OCI-LY1 (cell line): ENCODE results near the gene RASGRF2.

Experiments
- H2AFZ ChIP-seq: fragments of 200-600 bp; sonication (generic), shearing (Covaris generic); 2 replicates; pipeline ENCODE4 v1.6.0; 2014; ENCODE audit warnings: antibody characterized with exemption, mild to moderate bottlenecking, low read length
- H3F3A ChIP-seq: fragments of 200-600 bp; sonication (generic), shearing (Covaris generic); 2 replicates; pipeline ENCODE4 v1.6.0; 2014; ENCODE audit warnings: mild to moderate bottlenecking, antibody characterized with exemption, low read length, moderate library complexity; ENCODE audit not compliant: insufficient read depth
- H3K27ac ChIP-seq: fragments of 200-600 bp; sonication (generic); 2 replicates; pipeline ENCODE4 v1.5.1; 2014; ENCODE audit warnings: low read length, mixed run types, mild to moderate bottlenecking, low read depth; ENCODE audit not compliant: poor library complexity, severe bottlenecking
- H3K27me3 ChIP-seq: fragments of 200-600 bp; sonication (generic); 2 replicates; pipeline ENCODE4 v1.6.0; 2014; ENCODE audit warnings: antibody characterized with exemption, mild to moderate bottlenecking, low read length, moderate library complexity; ENCODE audit not compliant: insufficient read depth
- H3K36me3 ChIP-seq: fragments of 200-600 bp; sonication (generic); 2 replicates; pipeline ENCODE4 v1.6.1; 2014; ENCODE audit warnings: mild to moderate bottlenecking, antibody characterized with exemption, low read length, moderate library complexity, mixed read lengths; ENCODE audit not compliant: insufficient read depth
- H3K4me1 ChIP-seq: fragments of 200-600 bp; sonication (generic); 2 replicates; pipeline ENCODE4 v1.5.1; 2014; ENCODE audit warnings: mild to moderate bottlenecking, low read length, moderate library complexity; ENCODE audit not compliant: insufficient read depth, severe bottlenecking
- H3K4me2 ChIP-seq: fragments of 200-600 bp; sonication (generic), shearing (Covaris generic); 2 replicates; pipeline ENCODE4 v1.6.1; 2014; ENCODE audit warnings: low read length
- H3K4me3 ChIP-seq: fragments of 200-600 bp; sonication (generic); 2 replicates; pipeline ENCODE4 v1.5.1; 2014; ENCODE audit warnings: low read length, low read depth, mild to moderate bottlenecking, mixed read lengths; ENCODE audit not compliant: poor library complexity, severe bottlenecking
- H3K79me2 ChIP-seq: fragments of 200-600 bp; shearing (Covaris generic); 2 replicates; pipeline ENCODE4 v1.6.1; 2016; ENCODE audit warnings: mixed run types, low read length, mixed read lengths; ENCODE audit not compliant: insufficient read depth
- H3K9ac ChIP-seq: fragments of 200-600 bp; sonication (generic), shearing (Covaris generic); 2 replicates; pipeline ENCODE4 v1.6.1; 2014; ENCODE audit warnings: mild to moderate bottlenecking, low read length, mixed read lengths
- H3K9me2 ChIP-seq: fragments of 200-600 bp; sonication (generic), shearing (Covaris generic); 2 replicates; pipeline ENCODE4 v1.6.1; 2014; ENCODE audit warnings: low read depth, mild to moderate bottlenecking, low read length, mixed read lengths
- H3K9me3 ChIP-seq: fragments of 200-600 bp; shearing (Covaris generic); 2 replicates; pipeline ENCODE4 v1.6.1; 2014; ENCODE audit warnings: low read length, mixed read lengths
- H4K20me1 ChIP-seq: fragments of 200-600 bp; sonication (generic), shearing (Covaris generic); 2 replicates; pipeline ENCODE4 v1.6.0; 2016; ENCODE audit warnings: mild to moderate bottlenecking, low read length; ENCODE audit not compliant: insufficient read depth
- CTCF ChIP-seq: fragments of 200-600 bp; sonication (generic), shearing (Covaris generic); IDR thresholded peaks from 2 replicates; pipeline ENCODE4 v1.5.1; 2017; ENCODE audit warnings: mild to moderate bottlenecking, antibody characterized with exemption, low read length, moderate library complexity, mixed read lengths
- EZH2 ChIP-seq: fragments of 200-600 bp; sonication (generic), shearing (Covaris generic); IDR thresholded peaks from 2 replicates; pipeline ENCODE4 v1.8.0; 2017; ENCODE audit warnings: borderline replicate concordance, mixed run types, mild to moderate bottlenecking, antibody characterized with exemption, low read length, moderate library complexity, mixed read lengths

The RASGRF2 gene

GRCh38 chr5:80961376-80962281 is 1.5 kb downstream of the RASGRF2 start:
- H3F3A ChIP-seq = no peaks in the 10 kb centered on the region
- no peak overlapping the region for H3K4me2 ChIP-seq
- no peaks in the 10 kb centered on the region for H3K4me1 ChIP-seq
- TF ChIP-seq CTCF = no peak
- TF ChIP-seq EZH2 = no peak
- no peak overlapping the region for H3K9ac ChIP-seq
- no peaks in the 10 kb centered on the region for H3K79me2 ChIP-seq
- H4K20me1 ChIP-seq = no peaks in the 10 kb centered on the region
- no peaks in the 10 kb centered on the region for H3K27me3 ChIP-seq
- no peaks in the 10 kb centered on the region for H3K36me3 ChIP-seq
- H3K27ac ChIP-seq = no peak overlapping the region
- H3K9me2 ChIP-seq = no peaks in the 10 kb centered on the region
- no peak overlapping the region for H2AFZ ChIP-seq
- no peaks in the 10 kb centered on the region for H3K9me3 ChIP-seq
- no peak overlapping the region for H3K4me3 ChIP-seq

DNA sequence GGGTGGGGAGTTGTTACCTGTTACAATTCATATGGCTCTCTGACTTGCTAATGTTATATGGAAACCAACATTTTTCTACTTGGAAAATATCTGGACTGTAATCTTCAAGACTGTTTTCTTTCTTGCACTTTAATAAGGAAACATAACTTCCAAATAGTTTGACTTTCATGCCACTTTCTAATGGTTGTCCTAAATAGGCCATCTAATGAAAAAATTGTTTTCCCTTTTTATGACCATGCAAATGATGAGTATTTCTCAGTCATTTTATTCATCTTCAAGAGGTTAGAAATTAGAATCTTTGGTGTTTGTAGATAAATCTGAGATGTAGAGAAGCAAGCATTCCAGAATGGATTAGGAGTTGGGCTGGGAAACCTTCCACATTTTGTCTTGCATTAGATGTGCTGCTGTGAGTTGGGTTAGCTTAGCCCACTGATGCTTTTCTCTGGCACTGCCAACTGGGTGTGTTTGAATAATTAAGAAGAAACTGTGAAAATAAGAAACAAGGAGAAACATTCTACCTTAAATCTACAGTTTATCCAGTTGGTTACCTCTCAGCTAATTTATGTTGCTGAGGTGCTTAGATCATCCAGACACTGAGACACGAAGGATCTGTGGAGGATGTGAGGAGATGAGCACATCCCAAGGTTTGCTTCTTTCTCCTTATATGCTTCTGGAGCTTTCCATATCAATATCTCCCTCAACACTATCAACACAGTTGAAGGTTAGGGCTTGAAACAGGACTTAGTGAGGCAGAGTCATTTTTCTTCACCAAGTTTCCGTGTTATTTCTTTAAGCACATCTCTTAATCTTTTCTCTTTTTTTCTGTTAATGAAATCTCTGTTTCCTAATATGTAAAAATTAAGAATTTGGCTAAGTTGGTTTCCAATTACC is 2.7 kb downstream of the RASGRF2 start:
- no peak for TF ChIP-seq CTCF
- no peak for TF ChIP-seq EZH2
- Histone ChIP-seq H3K79me2 (no peaks in the 10 kb centered on the region), H3K27ac (no peak overlapping the region), H3K27me3 (no peaks in the 10 kb centered on the region), H4K20me1 (no peaks in the 10 kb centered on the region), H2AFZ (no peak overlapping the region), H3K36me3 (no peaks in the 10 kb centered on the region), H3K4me1 (no peaks in the 10 kb centered on the region), H3K9me3 (no peaks in the 10 kb centered on the region), H3K4me3 (no peak overlapping the region), H3K4me2 (no peak overlapping the region), H3F3A (no peaks in the 10 kb centered on the region), H3K9ac (no peak overlapping the region), H3K9me2 (no peaks in the 10 kb centered on the region)

DNA sequence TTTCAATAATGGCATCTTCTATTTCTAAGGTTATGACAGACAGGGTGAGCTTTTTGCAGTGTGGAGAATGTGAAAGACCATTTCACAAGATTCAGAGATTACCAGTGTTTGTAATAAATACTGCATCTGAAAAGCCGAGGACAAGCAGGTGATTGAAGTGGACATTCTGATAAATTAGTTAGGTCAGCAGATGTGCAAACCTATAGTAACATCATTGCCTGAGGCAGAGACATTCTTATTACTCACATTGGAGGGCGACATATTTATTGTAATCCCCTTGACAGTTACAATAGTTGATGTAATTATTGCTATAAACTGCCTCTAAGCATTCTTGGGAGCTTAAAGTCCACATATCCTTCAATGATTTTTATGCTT is 3.3 kb downstream of the RASGRF2 start:
- H2AFZ ChIP-seq = no peak overlapping the region
- H3K36me3 ChIP-seq = no peaks in the 10 kb centered on the region
- TF ChIP-seq EZH2 = no peak
- no peak for TF ChIP-seq CTCF
- no peaks in the 10 kb centered on the region for H3K9me2 ChIP-seq
- H3K27ac ChIP-seq = no peak overlapping the region
- H3K27me3 ChIP-seq = no peaks in the 10 kb centered on the region
- no peak overlapping the region for H3K4me3 ChIP-seq
- H3K79me2 ChIP-seq = no peaks in the 10 kb centered on the region
- no peak overlapping the region for H3K9ac ChIP-seq
- no peaks in the 10 kb centered on the region for H3K4me1 ChIP-seq
- no peaks in the 10 kb centered on the region for H4K20me1 ChIP-seq
- H3F3A ChIP-seq = no peaks in the 10 kb centered on the region
- no peak overlapping the region for H3K4me2 ChIP-seq
- H3K9me3 ChIP-seq = no peaks in the 10 kb centered on the region
